ENCODE measurements around the gene CDH15. TPM values are rescaled to one million over a fixed set of nuclear protein-coding genes. Genes with fewer than 3 reads are reported as not detected.

The CDH15 gene
- total and polyA plus RNA-seq, 8 donors = 0.09 to 2.5 (median 1.4) TPM; not detected in 2

GRCh38 chr16:89200124-89200849 lies 28.7 kb downstream of the CDH15 start, which contains the start of gene SLC22A31:
TSS of gene SLC22A31 (minus strand) at chr16:89200537. CDS start at chr16:89200501, 36 bp downstream.
- FAIRE-seq (no peak), ATAC-seq (peak in 2 of 4 donors; percentile 7 to 9), DNase-seq (peak; percentile 42 to 84 (median 55))
- H3K4me1 ChIP-seq = no peaks in the 10 kb centered on the region
- H3K27ac ChIP-seq = no peak within 1 kb of the TSS
- intact Hi-C loops (cut with DNase I) = no loop called here
- no peaks in the 10 kb centered on the region for H3K27me3 ChIP-seq
- 19 to 21% methylated on average over 28 of the region's 28 CpGs for WGBS, 2 donors
- no peaks in the 10 kb centered on the region for H3K36me3 ChIP-seq
- TF ChIP-seq, protein P1, sequence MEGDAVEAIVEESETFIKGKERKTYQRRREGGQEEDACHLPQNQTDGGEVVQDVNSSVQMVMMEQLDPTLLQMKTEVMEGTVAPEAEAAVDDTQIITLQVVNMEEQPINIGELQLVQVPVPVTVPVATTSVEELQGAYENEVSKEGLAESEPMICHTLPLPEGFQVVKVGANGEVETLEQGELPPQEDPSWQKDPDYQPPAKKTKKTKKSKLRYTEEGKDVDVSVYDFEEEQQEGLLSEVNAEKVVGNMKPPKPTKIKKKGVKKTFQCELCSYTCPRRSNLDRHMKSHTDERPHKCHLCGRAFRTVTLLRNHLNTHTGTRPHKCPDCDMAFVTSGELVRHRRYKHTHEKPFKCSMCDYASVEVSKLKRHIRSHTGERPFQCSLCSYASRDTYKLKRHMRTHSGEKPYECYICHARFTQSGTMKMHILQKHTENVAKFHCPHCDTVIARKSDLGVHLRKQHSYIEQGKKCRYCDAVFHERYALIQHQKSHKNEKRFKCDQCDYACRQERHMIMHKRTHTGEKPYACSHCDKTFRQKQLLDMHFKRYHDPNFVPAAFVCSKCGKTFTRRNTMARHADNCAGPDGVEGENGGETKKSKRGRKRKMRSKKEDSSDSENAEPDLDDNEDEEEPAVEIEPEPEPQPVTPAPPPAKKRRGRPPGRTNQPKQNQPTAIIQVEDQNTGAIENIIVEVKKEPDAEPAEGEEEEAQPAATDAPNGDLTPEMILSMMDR (IDR thresholded peaks at IDR 0.05) = no peak
- H3K4me3 ChIP-seq = peak within 1 kb of the TSS; percentile 15 to 47 (median 25)
- no peaks in the 10 kb centered on the region for H3K9me3 ChIP-seq

DNA sequence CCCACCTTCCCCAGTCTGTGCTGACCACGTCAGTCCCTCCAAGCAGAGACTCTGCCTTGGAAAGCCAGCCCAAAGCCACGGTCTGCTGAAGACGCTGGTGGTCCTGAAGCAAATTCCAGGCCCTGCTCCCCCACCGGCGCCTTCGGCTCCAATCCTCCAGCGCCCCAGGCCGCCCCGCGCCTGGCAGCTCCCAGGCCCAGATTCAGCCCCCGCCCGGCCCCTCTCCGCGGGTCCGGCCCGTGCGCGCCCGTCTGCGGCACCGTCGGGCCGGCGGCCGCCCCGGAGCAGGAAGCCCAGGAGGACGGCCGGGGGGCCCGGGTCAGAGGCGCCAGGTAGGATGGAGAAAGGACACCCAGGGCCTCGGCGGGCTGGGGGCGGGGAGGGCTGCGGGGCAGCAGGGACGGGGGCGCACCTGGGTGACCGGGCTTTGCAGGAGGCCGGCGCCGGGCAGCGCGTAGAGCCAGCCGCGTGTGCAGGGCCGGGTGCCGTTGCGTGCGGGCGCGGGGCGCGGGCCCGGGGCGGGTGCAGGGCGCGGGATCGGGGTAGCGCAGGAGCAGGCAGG lies 29.4 kb downstream of the CDH15 start:
- no peak for FAIRE-seq
- 3 to 6% methylated on average over 57 to 58 of the region's 58 CpGs for WGBS, 2 donors
- Histone ChIP-seq H3K4me3 (peak overlapping the region; percentile 15 to 47 (median 25)), H3K36me3 (no peaks in the 10 kb centered on the region), H3K27ac (no peak overlapping the region), H3K9me3 (no peaks in the 10 kb centered on the region), H3K4me1 (no peaks in the 10 kb centered on the region), H3K27me3 (no peaks in the 10 kb centered on the region)
- peak in 4 of 6 donors; percentile 22 to 84 (median 64) for DNase-seq
- TF ChIP-seq, protein P1 (IDR thresholded peaks at IDR 0.05) = no peak
- intact Hi-C loops (cut with DNase I) = no loop called here
- peak in 1 of 4 donors; percentile 5 for ATAC-seq

- FAIRE-seq = no peak
- WGBS, 2 donors = 1 to 2% methylated on average over 59 to 111 of the region's 111 CpGs
- peak; percentile 85 to 98 (median 95) for DNase-seq
- H3K27me3 ChIP-seq = no peaks in the 10 kb centered on the region
- no peak overlapping the region for H3K27ac ChIP-seq
- ATAC-seq = peak; percentile 89 to 96 (median 92)
- TF ChIP-seq, protein P1 (IDR thresholded peaks at IDR 0.05) = no peak
- H3K4me3 ChIP-seq = peak overlapping the region; percentile 15 to 47 (median 34)
- no peaks in the 10 kb centered on the region for H3K9me3 ChIP-seq
- H3K36me3 ChIP-seq = no peaks in the 10 kb centered on the region
- intact Hi-C loops (cut with DNase I) = no loop called here
- H3K4me1 ChIP-seq = no peaks in the 10 kb centered on the region
These were observed 30.2 kb downstream of the CDH15 start for GRCh38 chr16:89201439-89202377.

DNA sequence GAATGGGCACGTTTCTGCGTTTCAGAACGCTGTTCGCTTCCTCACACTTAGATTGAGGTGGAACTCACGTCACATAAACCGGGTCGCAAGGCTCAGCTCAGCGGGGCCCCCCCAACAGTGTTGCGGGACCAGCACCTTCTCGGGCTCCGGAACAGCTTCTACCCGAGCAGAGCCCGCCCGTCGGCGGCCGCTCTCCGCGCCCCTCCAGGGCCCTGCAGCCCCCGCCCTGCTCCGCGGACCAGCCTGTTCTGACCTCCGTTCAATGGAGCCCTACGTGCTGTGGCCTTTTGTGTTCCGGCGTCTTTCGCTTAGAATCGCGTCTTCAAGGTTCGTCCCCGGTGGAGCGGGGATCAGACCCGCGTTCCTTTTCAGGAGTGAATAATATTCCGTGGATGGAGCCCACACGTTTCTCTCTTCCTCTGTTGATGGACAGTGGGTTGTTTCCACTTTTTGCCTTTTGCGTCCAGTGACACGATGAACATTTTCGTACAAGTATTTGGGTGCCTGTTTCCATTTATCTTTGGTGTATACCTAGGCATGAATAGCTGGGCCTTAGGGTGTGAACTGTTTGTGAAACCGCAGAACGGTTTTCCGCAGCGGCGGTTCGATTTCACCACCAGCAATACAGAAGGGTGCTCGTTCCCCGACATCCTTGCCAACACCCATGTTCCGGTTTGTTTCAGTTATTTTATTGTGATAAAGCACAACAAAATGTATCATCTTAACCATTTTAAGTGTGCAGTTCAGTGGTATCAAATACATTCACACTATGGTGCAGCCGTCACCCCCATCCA lies 31.1 kb downstream of the CDH15 start:
- TF ChIP-seq, protein P1 (IDR thresholded peaks at IDR 0.05) = no peak
- no peak for ATAC-seq
- Histone ChIP-seq H3K27me3 (no peaks in the 10 kb centered on the region), H3K4me3 (peak overlapping the region; percentile 11 to 47 (median 32)), H3K27ac (no peak overlapping the region), H3K36me3 (no peaks in the 10 kb centered on the region), H3K4me1 (no peaks in the 10 kb centered on the region), H3K9me3 (no peaks in the 10 kb centered on the region)
- peak in 2 of 6 donors; percentile 18 to 56 for DNase-seq
- WGBS, 2 donors = 34 to 41% methylated on average over 47 to 49 of the region's 49 CpGs
- FAIRE-seq = no peak
- intact Hi-C loops (cut with DNase I) = no loop called here
